Astrocyte (in vitro differentiated cells and primary cell): ENCODE measurements around the gene ANKRD18A. TPM values are rescaled to one million over a fixed set of nuclear protein-coding genes. Genes with fewer than 3 reads are reported as not detected.

Experiments
- DNase-seq: peaks from one replicate; pipeline ENCODE4 v3.0.0-alpha.2; 2010; ENCODE audit warnings: low read depth
- FAIRE-seq: peaks from 2 replicates; lab custom pipeline; 2011; peaks lifted over from hg19 to GRCh38; lab: Jason Lieb, UNC
- H2AFZ ChIP-seq: 2 replicates; pipeline ENCODE4 v1.6.0; 2012; ENCODE audit warnings: low read depth, low read length, inconsistent platforms
- H3K27ac ChIP-seq: 2 replicates; pipeline ENCODE4 v1.5.1; 2011; ENCODE audit warnings: low read depth, low read length, inconsistent platforms
- H3K27me3 ChIP-seq: 2 replicates; pipeline ENCODE4 v1.6.0; 2011; ENCODE audit warnings: low read length, inconsistent platforms; ENCODE audit not compliant: insufficient read depth
- H3K36me3 ChIP-seq: 2 replicates; pipeline ENCODE4 v1.5.1; 2011; ENCODE audit warnings: low read length, inconsistent platforms; ENCODE audit not compliant: insufficient read depth
- H3K4me1 ChIP-seq: 2 replicates; pipeline ENCODE4 v1.5.1; 2011; ENCODE audit warnings: low read length, inconsistent platforms; ENCODE audit not compliant: insufficient read depth
- H3K4me2 ChIP-seq: 2 replicates; pipeline ENCODE4 v1.6.0; 2012; ENCODE audit warnings: low read length, inconsistent platforms
- H3K4me3 ChIP-seq: 2 replicates; pipeline ENCODE4 v1.5.1; 2011; ENCODE audit warnings: low read depth, mild to moderate bottlenecking, low read length, inconsistent platforms; ENCODE audit not compliant: insufficient read depth
- H3K79me2 ChIP-seq: 2 replicates; pipeline ENCODE4 v1.6.0; 2012; ENCODE audit warnings: mild to moderate bottlenecking, low read length, inconsistent platforms; ENCODE audit not compliant: insufficient read depth
- H3K9ac ChIP-seq: 2 replicates; pipeline ENCODE4 v1.6.0; 2012; ENCODE audit warnings: mild to moderate bottlenecking, low read length, inconsistent platforms
- H3K9me3 ChIP-seq: 2 replicates; pipeline ENCODE4 v1.5.1; 2012; ENCODE audit warnings: low read depth, mild to moderate bottlenecking, low read length, inconsistent platforms; ENCODE audit not compliant: insufficient read depth
- H4K20me1 ChIP-seq: 2 replicates; pipeline ENCODE4 v1.6.0; 2012; ENCODE audit warnings: low read length, inconsistent platforms; ENCODE audit not compliant: insufficient read depth
- H3K27ac Mint-ChIP-seq: one replicate; pipeline ENCODE4 v1.8.0; 2021; ENCODE audit warnings: mild to moderate bottlenecking, mixed read lengths; ENCODE audit not compliant: unreplicated experiment
- H3K27me3 Mint-ChIP-seq: one replicate; pipeline ENCODE4 v1.8.0; 2021; ENCODE audit warnings: low read depth, mixed read lengths; ENCODE audit not compliant: unreplicated experiment
- H3K36me3 Mint-ChIP-seq: one replicate; pipeline ENCODE4 v1.8.0; 2021; ENCODE audit warnings: low read depth, mixed read lengths; ENCODE audit not compliant: unreplicated experiment
- H3K4me1 Mint-ChIP-seq: one replicate; pipeline ENCODE4 v1.8.0; 2021; ENCODE audit warnings: low read depth, mixed read lengths; ENCODE audit not compliant: unreplicated experiment
- H3K4me3 Mint-ChIP-seq: one replicate; pipeline ENCODE4 v1.8.0; 2021; ENCODE audit warnings: mild to moderate bottlenecking, moderate library complexity, mixed read lengths; ENCODE audit not compliant: unreplicated experiment
- H3K9me3 Mint-ChIP-seq: one replicate; pipeline ENCODE4 v1.8.0; 2021; ENCODE audit warnings: mild to moderate bottlenecking, mixed read lengths; ENCODE audit not compliant: unreplicated experiment
- CTCF ChIP-seq: IDR thresholded peaks from 2 replicates; pipeline ENCODE4 v1.5.1; 2011; ENCODE audit warnings: low read depth, mild to moderate bottlenecking, inconsistent platforms, low read length, moderate library complexity; ENCODE audit not compliant: insufficient read depth
- EZH2 ChIP-seq: IDR thresholded peaks from 2 replicates; pipeline ENCODE4 v1.6.1; 2012; ENCODE audit warnings: mild to moderate bottlenecking, low read length, inconsistent platforms; ENCODE audit not compliant: insufficient read depth
- total RNA-seq: library from RNA; stranded (reverse); gene quantifications from 2 replicates; pipeline ENCODE4 v1.2.1, GENCODE V29; 2021

ANKRD18A gene
- total RNA-seq, 1 donor from 2014 or later = 11.7 TPM

- no peaks in the 10 kb centered on the region for H3K79me2 ChIP-seq
- no peak overlapping the region for H3K9ac ChIP-seq
- no peak for TF ChIP-seq EZH2
- TF ChIP-seq CTCF = peak; percentile 47
- no peaks in the 10 kb centered on the region for H3K36me3 Mint-ChIP-seq
- H3K27me3 Mint-ChIP-seq = no peaks in the 10 kb centered on the region
- no peak overlapping the region for H2AFZ ChIP-seq
- no peaks in the 10 kb centered on the region for H4K20me1 ChIP-seq
- no peaks in the 10 kb centered on the region for H3K4me1 Mint-ChIP-seq
- no peaks in the 10 kb centered on the region for H3K27me3 ChIP-seq
- FAIRE-seq (no peak), DNase-seq (no peak)
- no peak overlapping the region for H3K27ac Mint-ChIP-seq
- no peaks in the 10 kb centered on the region for H3K9me3 ChIP-seq
- no peaks in the 10 kb centered on the region for H3K36me3 ChIP-seq
- H3K4me3 ChIP-seq = no peak overlapping the region
- no peaks in the 10 kb centered on the region for H3K9me3 Mint-ChIP-seq
- H3K4me1 ChIP-seq = no peaks in the 10 kb centered on the region
- H3K4me2 ChIP-seq = no peak overlapping the region
- no peak overlapping the region for H3K27ac ChIP-seq
- no peak overlapping the region for H3K4me3 Mint-ChIP-seq
Measured at GRCh38 chr9:38662763-38663593, 42.6 kb upstream of the ANKRD18A start.

GRCh38 chr9:38659538-38659937 is 39.1 kb upstream of the ANKRD18A start:
- no peaks in the 10 kb centered on the region for H3K4me1 Mint-ChIP-seq
- peak; percentile 17 for FAIRE-seq
- Histone ChIP-seq H3K9ac (no peak overlapping the region), H3K79me2 (no peaks in the 10 kb centered on the region), H3K4me1 (no peaks in the 10 kb centered on the region), H3K27me3 (peaks cover 5% of the 10 kb centered on the region), H3K27ac (no peak overlapping the region), H3K9me3 (no peaks in the 10 kb centered on the region), H3K36me3 (no peaks in the 10 kb centered on the region), H3K4me2 (no peak overlapping the region), H3K4me3 (no peak overlapping the region), H2AFZ (no peak overlapping the region), H4K20me1 (no peaks in the 10 kb centered on the region)
- no peak for TF ChIP-seq EZH2
- no peak for TF ChIP-seq CTCF
- no peak overlapping the region for H3K27ac Mint-ChIP-seq
- H3K4me3 Mint-ChIP-seq = no peak overlapping the region
- no peaks in the 10 kb centered on the region for H3K36me3 Mint-ChIP-seq
- peaks cover 7% of the 10 kb centered on the region for H3K27me3 Mint-ChIP-seq
- DNase-seq = no peak
- H3K9me3 Mint-ChIP-seq = no peaks in the 10 kb centered on the region

- Histone ChIP-seq H3K27ac (no peak overlapping the region), H3K4me1 (no peaks in the 10 kb centered on the region), H2AFZ (no peak overlapping the region), H3K4me3 (no peak overlapping the region), H3K9me3 (no peaks in the 10 kb centered on the region), H3K9ac (no peak overlapping the region), H3K4me2 (no peak overlapping the region), H4K20me1 (no peaks in the 10 kb centered on the region), H3K27me3 (peaks cover 5% of the 10 kb centered on the region), H3K36me3 (no peaks in the 10 kb centered on the region), H3K79me2 (no peaks in the 10 kb centered on the region)
- no peak overlapping the region for H3K4me3 Mint-ChIP-seq
- no peak overlapping the region for H3K27ac Mint-ChIP-seq
- no peaks in the 10 kb centered on the region for H3K4me1 Mint-ChIP-seq
- DNase-seq (no peak), FAIRE-seq (no peak)
- H3K9me3 Mint-ChIP-seq = no peaks in the 10 kb centered on the region
- H3K36me3 Mint-ChIP-seq = no peaks in the 10 kb centered on the region
- TF ChIP-seq EZH2 (no peak), CTCF (no peak)
- peaks cover 9% of the 10 kb centered on the region for H3K27me3 Mint-ChIP-seq
Measured at GRCh38 chr9:38656896-38657295, 36.5 kb upstream of the ANKRD18A start.
